Lower leg skin (tissue), 3 donors: ENCODE data around the gene NNMT.

ENCODE experiments used
- POLR2A ChIP-seq, 2 donors: fragments of 450-650 bp; IDR thresholded peaks; one replicate each; pipeline ENCODE4 v1.6.1; 2016 to 2017; ENCODE audit warnings: antibody characterized with exemption in 2 of 2, mild to moderate bottlenecking in 1 of 2, moderate library complexity in 1 of 2
- TF ChIP-seq, protein P1 (sequence below), 3 donors: fragments of 450-650 bp; IDR thresholded peaks; one replicate each; pipeline ENCODE4 v1.5.1; 2016; ENCODE audit warnings: antibody characterized with exemption in 3 of 3, mild to moderate bottlenecking in 3 of 3, moderate library complexity in 2 of 3

DNA sequence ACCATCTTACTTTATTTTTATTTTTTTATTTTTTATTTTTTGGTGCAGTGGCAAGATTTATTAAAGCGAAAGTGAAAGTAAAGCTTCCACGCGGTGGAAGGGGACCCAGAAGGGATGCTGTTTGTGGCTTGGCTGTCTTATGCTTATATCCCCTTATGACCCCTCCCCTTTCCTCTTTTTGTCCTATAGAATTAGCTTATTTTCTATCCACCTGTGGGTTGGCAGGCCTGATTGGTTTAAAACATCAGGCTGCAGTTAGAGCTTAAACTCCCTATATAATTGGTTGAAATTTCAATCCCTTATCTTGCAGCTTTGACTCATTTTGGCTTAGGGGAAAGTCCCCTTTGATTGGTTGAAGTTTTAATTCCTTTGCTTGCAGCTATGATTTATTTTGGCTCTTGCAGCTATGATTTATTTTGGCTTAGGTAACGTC, 50.5 kb downstream of the NNMT start:
- TF ChIP-seq, protein P1, sequence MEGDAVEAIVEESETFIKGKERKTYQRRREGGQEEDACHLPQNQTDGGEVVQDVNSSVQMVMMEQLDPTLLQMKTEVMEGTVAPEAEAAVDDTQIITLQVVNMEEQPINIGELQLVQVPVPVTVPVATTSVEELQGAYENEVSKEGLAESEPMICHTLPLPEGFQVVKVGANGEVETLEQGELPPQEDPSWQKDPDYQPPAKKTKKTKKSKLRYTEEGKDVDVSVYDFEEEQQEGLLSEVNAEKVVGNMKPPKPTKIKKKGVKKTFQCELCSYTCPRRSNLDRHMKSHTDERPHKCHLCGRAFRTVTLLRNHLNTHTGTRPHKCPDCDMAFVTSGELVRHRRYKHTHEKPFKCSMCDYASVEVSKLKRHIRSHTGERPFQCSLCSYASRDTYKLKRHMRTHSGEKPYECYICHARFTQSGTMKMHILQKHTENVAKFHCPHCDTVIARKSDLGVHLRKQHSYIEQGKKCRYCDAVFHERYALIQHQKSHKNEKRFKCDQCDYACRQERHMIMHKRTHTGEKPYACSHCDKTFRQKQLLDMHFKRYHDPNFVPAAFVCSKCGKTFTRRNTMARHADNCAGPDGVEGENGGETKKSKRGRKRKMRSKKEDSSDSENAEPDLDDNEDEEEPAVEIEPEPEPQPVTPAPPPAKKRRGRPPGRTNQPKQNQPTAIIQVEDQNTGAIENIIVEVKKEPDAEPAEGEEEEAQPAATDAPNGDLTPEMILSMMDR (IDR thresholded peaks at IDR 0.05) = no peak
- no peak for TF ChIP-seq POLR2A (IDR thresholded peaks at IDR 0.05)
